Heart left ventricle (tissue), 16 donors: ENCODE data around the gene CLDN4. TPM values are rescaled to one million over a fixed set of nuclear protein-coding genes. Genes with fewer than 3 reads are reported as not detected.

Source experiments
- ATAC-seq, 4 donors: fragments of 200-7000 bp; cut with Tn5 transposase; one replicate each; pipeline ENCODE4 v1.9.1; 2020 to 2022; ENCODE audit warnings: moderate library complexity in 4 of 4, mild to moderate bottlenecking in 3 of 4, moderate number of reproducible peaks in 1 of 4
- DNase-seq, 5 donors: peaks; one replicate each; pipeline ENCODE4 v3.0.0-alpha.2; 2020
- H3K27ac ChIP-seq, 12 donors: fragments of 200-600 bp; sonication (generic) in 4 of 12; one replicate each; pipeline versions ENCODE4 v1.5.0 to v1.8.0; 2016 to 2022; ENCODE audit warnings: mild to moderate bottlenecking in 2 of 12
- H3K27me3 ChIP-seq, 9 donors: fragments of 200-600 bp; sonication (generic) in 2 of 9; one replicate each; pipeline versions ENCODE4 v1.5.1 to v1.8.0; 2016 to 2022; ENCODE audit warnings: mild to moderate bottlenecking in 3 of 9
- H3K36me3 ChIP-seq, 9 donors: fragments of 200-600 bp; sonication (generic) in 2 of 9; one replicate each; pipeline versions ENCODE4 v1.5.0 to v1.8.0; 2018 to 2022; ENCODE audit warnings: mild to moderate bottlenecking in 2 of 9
- H3K4me1 ChIP-seq, 12 donors: fragments of 200-600 bp; sonication (generic) in 4 of 12; one replicate each; pipeline versions ENCODE4 v1.5.0 to v1.8.0; 2016 to 2022; ENCODE audit warnings: mild to moderate bottlenecking in 3 of 12
- H3K4me3 ChIP-seq, 12 donors: fragments of 200-600 bp; sonication (generic) in 4 of 12; one replicate each; pipeline versions ENCODE4 v1.5.0 to v1.8.0; 2017 to 2022; ENCODE audit warnings: mild to moderate bottlenecking in 9 of 12, moderate library complexity in 4 of 12
- H3K9me3 ChIP-seq, 12 donors: fragments of 200-600 bp; sonication (generic) in 4 of 12; one replicate each; pipeline versions ENCODE4 v1.5.0 to v1.8.0; 2016 to 2022; ENCODE audit warnings: mild to moderate bottlenecking in 1 of 12
- POLR2A ChIP-seq, 2 donors: fragments of 450-650 bp; IDR thresholded peaks; one replicate each; pipeline ENCODE4 v1.6.1; 2017; ENCODE audit warnings: antibody characterized with exemption in 2 of 2, mild to moderate bottlenecking in 2 of 2, moderate library complexity in 2 of 2
- WGBS, 4 donors: extraction: QIAGEN DNeasy Blood & Tissue Kit in 2 of 4; methylation state at CpG; one replicate each; pipeline versions ENCODE4 v1.1.5 to v1.1.7; 2013 to 2018; 5-methylcytosine and 5-hydroxymethylcytosine counted together
- intact Hi-C, 10 donors: fragments of 100-400 bp; cut with DNase I; formaldehyde crosslinking; loops; one replicate each; pipeline versions ENCODE4 v1.11.1 to v1.14.2; 2022
- polyA plus RNA-seq, 2 donors: library from polyadenylated mRNA; stranded (reverse); fragments of 200-250 nt; gene quantifications; one replicate each; pipeline ENCODE4 v1.2.3, GENCODE V29; 2013
- total RNA-seq, 9 donors: library from RNA; depleted of rRNA in 2 of 9; stranded (reverse); fragments of >200 nt in 2 of 9; fragmentation: NEBNext Ultra II Directional in 3 of 9; extraction: Animal tissue kit (Norgen Biotek cat#: 25700) in 3 of 9; gene quantifications; one replicate each; pipeline versions ENCODE4 v1.1.0 to v1.2.4, GENCODE V29; 2016 to 2023
- TF ChIP-seq, protein P1 (sequence below), 12 donors: fragments of 200-600 bp; sonication (generic) in 4 of 12; IDR thresholded peaks; one replicate each; pipeline versions ENCODE4 v1.5.0 to v1.8.0; 2018 to 2022; ENCODE audit warnings: antibody characterized with exemption in 12 of 12, mild to moderate bottlenecking in 5 of 12
- donor health status: ischemic (EF 13 %, LVEDD 7.1; RV severe dilation, severe dysfunction).
- donor health status: healthy with polysubstance abuse.
- donor health status: DM: no; HTN: yes; CAD: no.
- donor health status: DM: no; HTN: no; CAD: no.
- donor health status: ischemic (EF 25% LVEDD 6.9; RV normal size, moderate dysfunction).
- donor health status: ischemic (EF 25% LVEDD 5.7; RV mildly dilated, moderate dysfunction).
- donor health status: healthy.
- donor health status: DM: yes; HTN: yes; CAD: no.
- donor health status: ischemic (EF 35%, LVEDD 5.7; RV mildly dilated, moderate dysfunction).
- donor health status: nonischemic (EF 11% LVEDD 7.7; RV severe dilation, severe dysfunction).
- donor health status: DM: yes; HTN: yes; CAD: no.
- donor health status: PGD.
- donor health status: ischemic (EF 29% LVEDD 5.4; RV normal size, mild dysfunction).
- donor health status: nonischemic (EF 23%, LVEDD 6.1; RV moderate dilation, normal function).

Gene CLDN4
- total and polyA plus RNA-seq, 11 donors, result 0.11 to 0.12 TPM; not detected in 9

DNA sequence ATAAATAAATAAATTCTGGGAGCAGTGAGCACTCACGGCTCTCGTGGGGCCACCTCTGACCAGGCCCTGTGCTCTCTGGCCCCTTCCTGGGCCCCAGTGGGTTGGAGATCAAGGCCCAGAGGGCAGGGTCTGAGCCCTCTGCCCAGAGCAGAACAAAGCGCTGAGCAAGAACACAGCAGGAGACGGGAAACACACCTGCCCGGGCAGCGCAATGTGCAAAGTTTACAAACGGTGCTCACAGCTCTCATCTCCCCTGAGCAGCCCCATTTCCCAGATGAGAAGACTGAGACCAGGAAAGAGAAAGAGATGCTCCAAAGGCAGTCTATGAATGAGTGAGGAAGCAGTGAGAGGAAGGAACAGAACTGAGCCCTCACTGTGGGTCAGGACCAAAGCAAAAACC is 8.5 kb downstream of the CLDN4 start:
- ATAC-seq (no peak), DNase-seq (peak in 1 of 5 donors; percentile 23)
- Histone ChIP-seq H3K9me3 (no peaks in the 10 kb centered on the region), H3K4me1 (peaks cover 0 to 26% (median 10%) of the 10 kb centered on the region in 12 donors), H3K36me3 (no peaks in the 10 kb centered on the region), H3K4me3 (no peak overlapping the region), H3K27me3 (no peaks in the 10 kb centered on the region), H3K27ac (no peak overlapping the region)
- TF ChIP-seq, protein P1, sequence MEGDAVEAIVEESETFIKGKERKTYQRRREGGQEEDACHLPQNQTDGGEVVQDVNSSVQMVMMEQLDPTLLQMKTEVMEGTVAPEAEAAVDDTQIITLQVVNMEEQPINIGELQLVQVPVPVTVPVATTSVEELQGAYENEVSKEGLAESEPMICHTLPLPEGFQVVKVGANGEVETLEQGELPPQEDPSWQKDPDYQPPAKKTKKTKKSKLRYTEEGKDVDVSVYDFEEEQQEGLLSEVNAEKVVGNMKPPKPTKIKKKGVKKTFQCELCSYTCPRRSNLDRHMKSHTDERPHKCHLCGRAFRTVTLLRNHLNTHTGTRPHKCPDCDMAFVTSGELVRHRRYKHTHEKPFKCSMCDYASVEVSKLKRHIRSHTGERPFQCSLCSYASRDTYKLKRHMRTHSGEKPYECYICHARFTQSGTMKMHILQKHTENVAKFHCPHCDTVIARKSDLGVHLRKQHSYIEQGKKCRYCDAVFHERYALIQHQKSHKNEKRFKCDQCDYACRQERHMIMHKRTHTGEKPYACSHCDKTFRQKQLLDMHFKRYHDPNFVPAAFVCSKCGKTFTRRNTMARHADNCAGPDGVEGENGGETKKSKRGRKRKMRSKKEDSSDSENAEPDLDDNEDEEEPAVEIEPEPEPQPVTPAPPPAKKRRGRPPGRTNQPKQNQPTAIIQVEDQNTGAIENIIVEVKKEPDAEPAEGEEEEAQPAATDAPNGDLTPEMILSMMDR (IDR thresholded peaks at IDR 0.05), result no peak
- TF ChIP-seq POLR2A (IDR thresholded peaks at IDR 0.05), result no peak
- 87 to 91% (median 90%) methylated on average over 7 of the region's 7 CpGs for WGBS, 4 donors
- intact Hi-C loops, result no loop called here

DNA sequence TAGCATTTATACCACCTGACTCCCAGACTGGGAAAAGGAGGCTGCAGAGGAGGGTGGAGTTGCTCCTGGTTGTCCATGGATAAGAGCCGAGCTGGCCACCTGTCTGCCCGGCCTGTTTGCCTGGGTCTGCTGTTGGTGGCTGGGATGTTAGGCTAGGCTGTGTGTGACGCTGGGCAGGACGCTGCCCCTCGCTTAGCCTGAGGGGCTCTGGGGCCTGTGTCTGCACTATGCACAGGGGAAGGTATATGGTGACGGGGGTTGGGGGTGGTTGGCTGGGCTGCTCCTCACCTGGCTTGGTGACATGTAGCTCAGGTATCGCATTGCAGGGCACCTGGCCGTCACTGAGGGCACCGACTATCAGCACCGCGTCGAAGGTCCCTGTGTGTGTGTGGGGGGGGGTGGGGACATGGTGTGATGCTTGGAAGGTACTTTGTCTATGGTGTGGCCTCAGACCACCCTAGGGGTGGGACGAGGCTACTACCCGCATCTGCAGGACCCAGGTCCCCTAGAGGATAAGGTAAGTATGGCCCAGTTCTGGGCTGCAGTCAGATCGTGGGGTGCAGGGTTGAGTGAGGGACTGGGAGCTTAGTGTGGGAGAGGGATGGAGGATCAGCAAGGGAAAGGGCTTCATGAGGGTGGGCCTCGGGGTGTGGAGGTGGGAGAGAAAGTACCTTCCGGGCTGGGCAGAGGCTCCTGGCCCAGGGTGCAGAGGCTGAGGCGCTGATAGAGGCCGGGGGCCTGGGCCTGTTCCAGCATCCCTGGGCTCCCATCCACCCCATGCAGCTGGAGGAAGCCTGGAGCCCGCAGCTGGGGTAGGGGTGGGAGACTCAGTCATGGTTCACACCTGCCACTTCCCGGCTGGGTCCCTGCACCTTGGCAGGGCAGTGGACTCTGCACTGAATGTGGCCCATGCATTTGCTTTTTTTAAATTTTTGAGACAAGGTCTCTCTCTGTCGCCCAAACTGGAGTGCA is 9.2 kb downstream of the CLDN4 start:
- DNase-seq (peak in 1 of 5 donors; percentile 40), ATAC-seq (no peak)
- H3K4me1 ChIP-seq, result peaks cover 0 to 34% (median 10%) of the 10 kb centered on the region in 12 donors
- intact Hi-C loops, result loop anchor here in 1 of 10 donors (10.0 kb wide), 1 partner anchor 95 kb away; no protein-coding TSS in a partner anchor
- H3K4me3 ChIP-seq, result no peak overlapping the region
- no peaks in the 10 kb centered on the region for H3K27me3 ChIP-seq
- TF ChIP-seq, protein P1 (IDR thresholded peaks at IDR 0.05), result no peak
- TF ChIP-seq POLR2A (IDR thresholded peaks at IDR 0.05), result no peak
- WGBS, 4 donors, result 88 to 93% (median 90%) methylated on average over 17 to 22 of the region's 22 CpGs
- no peaks in the 10 kb centered on the region for H3K36me3 ChIP-seq
- no peak overlapping the region for H3K27ac ChIP-seq
- no peaks in the 10 kb centered on the region for H3K9me3 ChIP-seq

DNA sequence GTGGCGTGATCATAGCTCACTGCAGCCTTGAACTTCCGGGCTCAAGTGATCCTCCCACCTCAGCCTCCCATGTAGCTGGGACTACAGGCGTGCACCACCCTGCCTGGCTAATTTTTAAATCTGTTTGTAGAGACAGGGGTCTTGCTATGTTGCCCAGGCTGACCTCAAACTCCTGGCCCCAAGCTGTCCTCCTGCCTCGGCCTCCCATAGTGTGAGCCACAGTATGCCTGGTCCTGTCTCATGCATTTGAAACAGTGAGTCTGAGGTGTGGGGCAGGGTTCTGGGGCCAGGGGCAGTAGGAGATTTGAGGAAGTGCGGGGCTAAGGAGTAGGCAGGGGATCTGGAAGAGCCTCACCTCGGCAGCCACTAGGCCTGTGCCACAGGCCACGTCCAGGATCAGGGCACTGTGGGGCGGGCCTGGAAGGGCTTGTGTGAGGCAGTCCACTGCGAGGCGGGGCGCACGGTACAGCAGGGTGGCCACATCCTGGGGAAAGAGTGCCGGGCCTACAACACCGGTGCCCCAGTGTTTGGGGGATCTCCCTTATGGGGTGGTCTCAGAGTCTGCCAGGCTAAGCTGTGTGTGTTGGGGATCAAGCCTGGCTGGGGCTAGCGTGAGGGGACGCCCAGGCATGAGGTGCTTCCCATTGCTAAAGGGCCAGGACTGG is 10.1 kb downstream of the CLDN4 start:
- Histone ChIP-seq H3K27me3 (no peaks in the 10 kb centered on the region), H3K9me3 (no peaks in the 10 kb centered on the region), H3K27ac (no peak overlapping the region), H3K4me1 (peaks cover 0 to 42% (median 10%) of the 10 kb centered on the region in 12 donors), H3K36me3 (no peaks in the 10 kb centered on the region), H3K4me3 (no peak overlapping the region)
- WGBS, 4 donors, result 93 to 99% (median 96%) methylated on average over 8 to 16 of the region's 16 CpGs
- peak in 1 of 5 donors; percentile 44 for DNase-seq
- intact Hi-C loops, result loop anchor here in 1 of 10 donors (10.0 kb wide), 1 partner anchor 96 kb away; no protein-coding TSS in a partner anchor
- TF ChIP-seq POLR2A (IDR thresholded peaks at IDR 0.05), result no peak
- TF ChIP-seq, protein P1 (IDR thresholded peaks at IDR 0.05), result no peak
- peak in 1 of 4 donors; percentile 2 for ATAC-seq

GRCh38 chr7:73841689-73842066 is 10.9 kb downstream of the CLDN4 start:
- intact Hi-C loops, result loop anchor here in 2 of 10 donors (2.0 to 10.0 kb wide), 2 partner anchors 97 to 103 kb away; partner anchors contain the start of gene ABHD11 (in 1 of the 2)
- WGBS, 4 donors, result 42 to 57% (median 51%) methylated on average over 7 to 15 of the region's 15 CpGs
- ATAC-seq (no peak), DNase-seq (peak in 1 of 5 donors; percentile 68)
- H3K27me3 ChIP-seq, result no peaks in the 10 kb centered on the region
- peak overlapping the region; percentile 41 to 84 (median 60) for H3K4me3 ChIP-seq
- no peaks in the 10 kb centered on the region for H3K9me3 ChIP-seq
- TF ChIP-seq, protein P1 (IDR thresholded peaks at IDR 0.05), result no peak
- no peak for TF ChIP-seq POLR2A (IDR thresholded peaks at IDR 0.05)
- peak overlapping the region in 4 of 12 donors; percentile 61 to 69 (median 68) for H3K27ac ChIP-seq
- peaks cover 0 to 47% (median 10%) of the 10 kb centered on the region in 12 donors for H3K4me1 ChIP-seq
- H3K36me3 ChIP-seq, result no peaks in the 10 kb centered on the region
